Measurements from ENCODE around the gene ARHGAP31. TPM values are rescaled to one million over a fixed set of nuclear protein-coding genes. Genes with fewer than 3 reads are reported as not detected.

ARHGAP31 gene
- total and polyA plus RNA-seq, 2 experiments from 2014 or later, result 1.2 to 4.3 TPM

DNA sequence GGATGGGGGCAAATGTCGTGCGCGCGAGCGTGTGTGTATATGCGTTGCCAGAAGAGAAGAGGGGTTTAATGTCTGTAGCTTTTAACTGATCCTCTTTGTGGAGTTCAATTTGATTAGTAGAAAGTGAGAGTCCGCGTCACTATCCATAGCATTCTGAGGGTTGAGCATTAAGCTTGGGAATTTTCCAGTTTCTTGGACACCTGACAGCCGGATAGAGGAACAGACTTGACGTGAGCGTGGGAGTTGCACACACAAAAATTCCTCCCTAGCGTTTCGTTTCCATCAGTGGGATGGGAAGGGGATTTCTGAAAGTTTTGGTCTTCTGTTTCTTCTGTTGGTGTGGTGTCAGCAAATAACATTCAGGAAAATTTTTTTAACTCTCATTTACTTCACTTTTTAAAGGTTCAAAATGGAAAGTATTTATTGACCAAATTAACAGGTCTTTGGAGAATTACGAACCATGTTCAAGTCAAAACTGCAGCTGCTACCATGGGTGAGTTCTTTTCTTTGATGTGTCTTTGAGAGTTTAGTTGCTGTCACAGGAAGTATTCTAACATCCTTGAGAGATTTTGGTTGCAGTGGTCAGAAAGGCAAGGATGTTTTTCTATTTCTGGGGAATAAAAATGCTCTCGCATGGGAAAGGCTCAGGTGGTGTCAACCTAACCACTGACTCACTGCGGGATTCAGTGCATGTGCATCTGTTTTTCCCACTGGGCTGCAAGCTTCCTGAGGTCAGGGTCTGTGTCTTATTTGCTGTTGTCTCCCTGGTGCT, 175.4 kb downstream of the ARHGAP31 start (continued):
- TF ChIP-seq ZNF462 (CRISPR knock-in tag; IDR thresholded peaks at IDR 0.05) (no peak), ZNF331 (CRISPR knock-in tag; IDR thresholded peaks at IDR 0.05; ENCODE audit: low read depth) (no peak)

Small RNAs within 50 kb of the gene (small RNA-seq; reads per million reads assigned to genes)
- gene RNU6-1127P (ENCODE audit: low replicate concordance), result not detected

Other genes starting within 250 kb of the ARHGAP31 start
- 0.17 and 0.27 TPM in 2 replicates for gene TEX55, start 148.2 kb upstream of the ARHGAP31 start, total RNA-seq (2014; rRNA removed; shearing (Covaris generic))
- not detected in 2 replicates for gene TEX55, start 148.2 kb upstream of the ARHGAP31 start, polyA plus RNA-seq (2016; fragmentation: Nextera tagmentation; extraction: Ambion mirVana)
- 0.66 TPM in 1 of 2 replicates, not detected in the other for gene UPK1B, start 120.8 kb upstream of the ARHGAP31 start, total RNA-seq (2014; rRNA removed; shearing (Covaris generic))
- gene UPK1B, start 120.8 kb upstream of the ARHGAP31 start, polyA plus RNA-seq (2016; fragmentation: Nextera tagmentation; extraction: Ambion mirVana), result 0.26 and 0.39 TPM in 2 replicates
- 37.9 and 45.3 TPM in 2 replicates for gene B4GALT4, start 53.5 kb upstream of the ARHGAP31 start, total RNA-seq (2014; rRNA removed; shearing (Covaris generic))
- 35.2 and 38.3 TPM in 2 replicates for gene B4GALT4, start 53.5 kb upstream of the ARHGAP31 start, polyA plus RNA-seq (2016; fragmentation: Nextera tagmentation; extraction: Ambion mirVana)
- gene TMEM39A, start 169.2 kb downstream of the ARHGAP31 start, total RNA-seq (2014; rRNA removed; shearing (Covaris generic)), result 39.0 and 51.6 TPM in 2 replicates
- 11.0 and 12.9 TPM in 2 replicates for gene TMEM39A, start 169.2 kb downstream of the ARHGAP31 start, polyA plus RNA-seq (2016; fragmentation: Nextera tagmentation; extraction: Ambion mirVana)
- 13.5 and 22.0 TPM in 2 replicates for gene POGLUT1, start 174.6 kb downstream of the ARHGAP31 start, total RNA-seq (2014; rRNA removed; shearing (Covaris generic))
- 12.1 and 15.2 TPM in 2 replicates for gene POGLUT1, start 174.6 kb downstream of the ARHGAP31 start, polyA plus RNA-seq (2016; fragmentation: Nextera tagmentation; extraction: Ambion mirVana)
- 49.1 and 62.2 TPM in 2 replicates for gene TIMMDC1, start 204.2 kb downstream of the ARHGAP31 start, total RNA-seq (2014; rRNA removed; shearing (Covaris generic))
- 98.2 and 105 TPM in 2 replicates for gene TIMMDC1, start 204.2 kb downstream of the ARHGAP31 start, polyA plus RNA-seq (2016; fragmentation: Nextera tagmentation; extraction: Ambion mirVana)

Data from GM23338 (cell line).